22Rv1 (cell line): ENCODE data around the gene FASTK.
A peak's percentile ranks its signal among the peaks of the same experiment; 100 is the strongest.

ENCODE experiments used
- H3K27ac ChIP-seq: fragments of 450-650 bp; 2 replicates; pipeline ENCODE4 v1.5.1; 2017
- CTCF ChIP-seq: fragments of 450-650 bp; IDR thresholded peaks from 2 replicates; pipeline ENCODE4 v1.5.1; 2017; ENCODE audit warnings: mild to moderate bottlenecking
- ZFX ChIP-seq: fragments of 450-650 bp; IDR thresholded peaks from 2 replicates; pipeline ENCODE4 v1.6.1; 2017; ENCODE audit warnings: antibody characterized with exemption, borderline replicate concordance

Gene FASTK

GRCh38 chr7:151088019-151088855 is 7.6 kb upstream of the FASTK start:
- H3K27ac ChIP-seq = peak overlapping the region; percentile 100
- TF ChIP-seq CTCF (no peak), ZFX (no peak)

- H3K27ac ChIP-seq = peak overlapping the region; percentile 100
- no peak for TF ChIP-seq ZFX
- peak; percentile 83 for TF ChIP-seq CTCF
These were observed 6.8 kb upstream of the FASTK start for GRCh38 chr7:151087245-151088018.

- H3K27ac ChIP-seq = peak overlapping the region; percentile 100
- no peak for TF ChIP-seq ZFX
- TF ChIP-seq CTCF = no peak
These were observed 6.2 kb upstream of the FASTK start for GRCh38 chr7:151086802-151087244.

- TF ChIP-seq ZFX (no peak), CTCF (no peak)
- peak within 1 kb of the TSS; percentile 100 for H3K27ac ChIP-seq
These were observed 5.3 kb upstream of the FASTK start, which contains the start of gene AGAP3 for GRCh38 chr7:151085691-151086620. AGAP3 (plus strand) TSS chr7:151086475; CDS start chr7:151086742, 267 bp downstream.

GRCh38 chr7:151085329-151085690 is 4.7 kb upstream of the FASTK start:
- peak overlapping the region; percentile 100 for H3K27ac ChIP-seq
- no peak for TF ChIP-seq CTCF
- TF ChIP-seq ZFX = no peak

- TF ChIP-seq ZFX (no peak), CTCF (no peak)
- peak overlapping the region; percentile 100 for H3K27ac ChIP-seq
These were observed 3.2 kb upstream of the FASTK start for GRCh38 chr7:151083824-151084160.
